Endothelial cell of umbilical vein (primary cell): Measurements from ENCODE around the gene TRPM5. TPM values are rescaled to one million over a fixed set of nuclear protein-coding genes. Genes with fewer than 3 reads are reported as not detected.

Source experiments
- BruUV-seq: library from RNA; stranded (reverse); fragments of 400-500 nt; replicated peaks from 2 replicates; lab custom pipeline; 2021; lab: Mats Ljungman, UMichigan
- CTCF ChIA-PET: fragments of 300-600, 350-600 bp; sonication (Branson Sonifier 250); formaldehyde crosslinking; loops from one replicate; lab custom pipeline; 2021; ENCODE audit warnings: antibody characterized with exemption, inconsistent platforms; lab: Charles Lee
- POLR2A ChIA-PET: fragments of 300-600, 350-600 bp; sonication (Branson Sonifier 250); formaldehyde crosslinking; loops from one replicate; lab custom pipeline; 2021; ENCODE audit warnings: antibody characterized with exemption, inconsistent platforms; lab: Charles Lee
- DNase-seq: peaks from one replicate; pipeline ENCODE4 v3.0.0-alpha.2; 2011; ENCODE audit warnings: low read depth, low spot score
- FAIRE-seq: peaks from 2 replicates; lab custom pipeline; 2011; peaks lifted over from hg19 to GRCh38; lab: Jason Lieb, UNC
- H2AFZ ChIP-seq: 2 replicates; pipeline ENCODE4 v1.6.0; 2012; ENCODE audit warnings: low read depth, low read length, control low read depth, inconsistent platforms
- H3K27ac ChIP-seq: 2 replicates; pipeline ENCODE4 v1.5.1; 2011; ENCODE audit warnings: low read depth, mild to moderate bottlenecking, control low read depth, low read length, moderate library complexity; ENCODE audit not compliant: insufficient read depth
- H3K27me3 ChIP-seq, 2 experiments: 2 replicates each; pipeline versions ENCODE4 v1.6.0 to v1.6.1; 2011; ENCODE audit warnings: low read length in 2 of 2, mixed read lengths in 1 of 2; ENCODE audit not compliant: control insufficient read depth in 2 of 2, insufficient read depth in 2 of 2
- H3K36me3 ChIP-seq, 2 experiments: 2 replicates in 1 of 2; 3 replicates in 1 of 2; pipeline ENCODE4 v1.5.1; 2011; ENCODE audit warnings: low read length in 2 of 2, mild to moderate bottlenecking in 1 of 2, moderate library complexity in 1 of 2; ENCODE audit not compliant: control insufficient read depth in 2 of 2, insufficient read depth in 2 of 2; ENCODE audit errors: extremely low read depth in 1 of 2
- H3K4me1 ChIP-seq: 3 replicates; pipeline ENCODE4 v1.5.1; 2011; ENCODE audit warnings: mild to moderate bottlenecking, low read length; ENCODE audit not compliant: control insufficient read depth, insufficient read depth; ENCODE audit errors: extremely low read depth
- H3K4me2 ChIP-seq: 2 replicates; pipeline ENCODE4 v1.6.1; 2011; ENCODE audit warnings: low read length, control low read depth, mixed read lengths; ENCODE audit not compliant: insufficient read depth
- H3K4me3 ChIP-seq, 3 experiments: fragments of 200-600 bp in 1 of 3; sonication (generic), shearing (Covaris generic) in 1 of 3; replicated peaks in 1 of 3; 2 replicates each; pipeline ENCODE4 v1.5.1; 2011 to 2016; ENCODE audit warnings: control low read depth in 3 of 3, low read length in 3 of 3, mild to moderate bottlenecking in 2 of 3, inconsistent platforms in 1 of 3, low read depth in 1 of 3, moderate library complexity in 1 of 3; ENCODE audit not compliant: insufficient read depth in 1 of 3
- H3K79me2 ChIP-seq: 2 replicates; pipeline ENCODE4 v1.6.0; 2012; ENCODE audit warnings: low read length, inconsistent platforms; ENCODE audit not compliant: control insufficient read depth, insufficient read depth
- H3K9ac ChIP-seq: replicated peaks from 2 replicates; pipeline ENCODE3; 2011; ENCODE audit warnings: low read length, control low read depth; ENCODE audit not compliant: insufficient read depth; ENCODE audit errors: extremely low read depth
- H3K9me1 ChIP-seq: replicated peaks from 3 replicates; pipeline ENCODE4 v1.6.0; 2011; ENCODE audit warnings: mild to moderate bottlenecking, low read length; ENCODE audit not compliant: control insufficient read depth, insufficient read depth; ENCODE audit errors: extremely low read depth
- H3K9me3 ChIP-seq: replicated peaks from 2 replicates; pipeline ENCODE4 v1.5.1; 2012; ENCODE audit warnings: low read length, inconsistent platforms; ENCODE audit not compliant: control insufficient read depth, insufficient read depth
- H4K20me1 ChIP-seq: replicated peaks from 2 replicates; pipeline ENCODE3; 2011; ENCODE audit warnings: mild to moderate bottlenecking, low read length; ENCODE audit not compliant: control insufficient read depth, insufficient read depth; ENCODE audit errors: extremely low read depth
- EZH2 ChIP-seq: IDR thresholded peaks from 2 replicates; pipeline ENCODE4 v1.6.1; 2012; ENCODE audit warnings: borderline replicate concordance, low read depth, mild to moderate bottlenecking, moderate library complexity, low read length, inconsistent platforms; ENCODE audit not compliant: severe bottlenecking
- FOS ChIP-seq: IDR thresholded peaks from 2 replicates; pipeline ENCODE4 v1.6.1; 2011; ENCODE audit warnings: mild to moderate bottlenecking, low read length, moderate library complexity, borderline replicate concordance; ENCODE audit not compliant: insufficient read depth
- GATA2 ChIP-seq: IDR thresholded peaks from 2 replicates; pipeline ENCODE4 v1.7.0; 2011; ENCODE audit warnings: low read depth, mild to moderate bottlenecking, moderate library complexity, mixed read lengths, low read length; ENCODE audit not compliant: insufficient read length, insufficient read depth
- JUN ChIP-seq: IDR thresholded peaks from 2 replicates; pipeline ENCODE4 v1.6.1; 2011; ENCODE audit warnings: borderline replicate concordance, low read depth; ENCODE audit not compliant: insufficient read length, insufficient read depth
- MYC ChIP-seq: IDR thresholded peaks from one replicate; pipeline ENCODE4 v1.6.1; 2011; ENCODE audit warnings: mild to moderate bottlenecking, low read depth, low read length
- POLR2A ChIP-seq: IDR thresholded peaks from 2 replicates; pipeline ENCODE4 v1.6.1; 2012; ENCODE audit warnings: low read depth, mild to moderate bottlenecking, control low read depth, low read length
- POLR2AphosphoS5 ChIP-seq: IDR thresholded peaks from 2 replicates; pipeline ENCODE4 v1.6.1; 2012; ENCODE audit warnings: low read depth, mild to moderate bottlenecking, control low read depth, low read length, moderate library complexity; ENCODE audit not compliant: insufficient read depth
- dilution Hi-C: fragments of 300-500 bp; cut with MboI; formaldehyde crosslinking; loops from one replicate; pipeline ENCODE4 v1.15.0; 2019; ENCODE audit warnings: low sequenced_read_pairs; ENCODE audit not compliant: extremely low pct_ligation_motif_present
- intact Hi-C: fragments of 100-400 bp; cut with micrococcal nuclease; formaldehyde crosslinking; loops from one replicate; pipeline ENCODE4 v1.10.0; 2022
- polyA plus RNA-seq, 4 experiments: library from polyadenylated mRNA; depleted of rRNA in 3 of 4; stranded (reverse) in 3 of 4; unstranded in 1 of 4; fragments of >200 nt; gene quantifications; 2 replicates each; pipeline versions ENCODE4 v1.2.1 to v1.2.3, GENCODE V29; 2011 to 2012; ENCODE audit warnings: missing spikeins in 1 of 4
- total RNA-seq: library from RNA; stranded (reverse); gene quantifications from 2 replicates; pipeline ENCODE4 v1.2.3, GENCODE V29; 2021
- TF ChIP-seq, protein P1 (sequence below): IDR thresholded peaks from 2 replicates; pipeline ENCODE4 v1.6.1; 2011; ENCODE audit not compliant: insufficient read depth, insufficient read length
- TF ChIP-seq, protein P2 (sequence below), 2 donors: IDR thresholded peaks; 1 replicate in 1 of 2; 2 replicates in 1 of 2; pipeline ENCODE4 v1.5.1; 2011; ENCODE audit warnings: low read length in 2 of 2, mild to moderate bottlenecking in 2 of 2, moderate library complexity in 2 of 2, control low read depth in 1 of 2, inconsistent platforms in 1 of 2, low read depth in 1 of 2; ENCODE audit not compliant: insufficient read depth in 1 of 2; ENCODE audit errors: extremely low read depth in 1 of 2

TRPM5 gene
- total and polyA plus RNA-seq, 2 donors (not counting 3 experiments of a cell fraction or from before 2014, with no cell fraction given): not detected

DNA sequence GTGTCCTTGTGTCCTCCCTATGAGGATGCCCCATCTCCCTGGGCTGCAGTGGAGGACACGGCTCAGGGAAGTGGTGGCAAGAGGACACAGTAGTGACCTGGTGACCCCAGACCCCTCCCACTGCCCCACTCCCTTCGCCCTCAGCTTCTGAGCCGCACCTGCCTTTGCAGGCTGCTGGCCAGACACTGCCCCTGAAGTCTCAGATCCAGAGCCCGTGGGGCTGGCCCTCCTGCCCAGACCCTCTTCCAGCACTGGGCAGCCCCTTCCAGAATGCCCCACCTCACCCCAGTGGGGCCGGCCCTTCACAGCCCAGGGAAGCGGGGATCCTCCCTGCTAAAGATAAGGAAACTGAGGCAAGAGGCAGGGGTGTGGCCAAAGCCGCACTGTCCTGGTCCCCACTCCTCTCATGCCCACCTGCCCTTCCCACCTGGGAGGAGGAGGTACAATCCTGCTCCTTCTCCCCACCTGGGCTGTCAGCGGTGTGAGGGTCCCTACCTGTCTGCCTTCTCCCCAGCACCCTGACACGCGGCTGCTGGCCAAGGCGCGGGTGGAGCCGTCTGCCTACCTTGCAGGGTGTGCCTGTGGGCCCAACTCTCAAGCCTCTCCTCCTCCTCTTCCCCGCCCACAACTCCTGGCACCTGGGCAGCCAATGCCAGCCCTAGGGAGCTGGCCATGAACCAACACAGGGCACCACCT is 17.3 kb downstream of the TRPM5 start:
- FAIRE-seq: no peak
- no peaks in the 10 kb centered on the region for H4K20me1 ChIP-seq
- TF ChIP-seq GATA2: no peak
- TF ChIP-seq, protein P1, sequence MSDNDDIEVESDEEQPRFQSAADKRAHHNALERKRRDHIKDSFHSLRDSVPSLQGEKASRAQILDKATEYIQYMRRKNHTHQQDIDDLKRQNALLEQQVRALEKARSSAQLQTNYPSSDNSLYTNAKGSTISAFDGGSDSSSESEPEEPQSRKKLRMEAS: no peak
- TF ChIP-seq EZH2: no peak
- TF ChIP-seq JUN: no peak
- no peak for TF ChIP-seq FOS
- TF ChIP-seq, protein P2, sequence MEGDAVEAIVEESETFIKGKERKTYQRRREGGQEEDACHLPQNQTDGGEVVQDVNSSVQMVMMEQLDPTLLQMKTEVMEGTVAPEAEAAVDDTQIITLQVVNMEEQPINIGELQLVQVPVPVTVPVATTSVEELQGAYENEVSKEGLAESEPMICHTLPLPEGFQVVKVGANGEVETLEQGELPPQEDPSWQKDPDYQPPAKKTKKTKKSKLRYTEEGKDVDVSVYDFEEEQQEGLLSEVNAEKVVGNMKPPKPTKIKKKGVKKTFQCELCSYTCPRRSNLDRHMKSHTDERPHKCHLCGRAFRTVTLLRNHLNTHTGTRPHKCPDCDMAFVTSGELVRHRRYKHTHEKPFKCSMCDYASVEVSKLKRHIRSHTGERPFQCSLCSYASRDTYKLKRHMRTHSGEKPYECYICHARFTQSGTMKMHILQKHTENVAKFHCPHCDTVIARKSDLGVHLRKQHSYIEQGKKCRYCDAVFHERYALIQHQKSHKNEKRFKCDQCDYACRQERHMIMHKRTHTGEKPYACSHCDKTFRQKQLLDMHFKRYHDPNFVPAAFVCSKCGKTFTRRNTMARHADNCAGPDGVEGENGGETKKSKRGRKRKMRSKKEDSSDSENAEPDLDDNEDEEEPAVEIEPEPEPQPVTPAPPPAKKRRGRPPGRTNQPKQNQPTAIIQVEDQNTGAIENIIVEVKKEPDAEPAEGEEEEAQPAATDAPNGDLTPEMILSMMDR (IDR thresholded peaks at IDR 0.05; ENCODE audit: extremely low read depth in 1 of 2, insufficient read depth in 1 of 2, low read depth in 1 of 2, low read length in 2 of 2): no peak
- TF ChIP-seq POLR2A: no peak
- no peak for TF ChIP-seq MYC
- no peak for TF ChIP-seq POLR2AphosphoS5
- H3K27ac ChIP-seq: no peak overlapping the region
- dilution Hi-C loops: no loop called here
- no peak overlapping the region for H2AFZ ChIP-seq
- ChIA-PET CTCF (interaction anchor here (0.8 to 10.1 kb wide), 10 partner anchors 15 to 594 kb away, joined by 3 to 829 read pairs (median 4); partner anchors contain the start of genes C11orf21 and TSPAN32), POLR2A (no interaction called here)
- no peaks in the 10 kb centered on the region for H3K27me3 ChIP-seq
- no TSS peak for BruUV-seq
- no peaks in the 10 kb centered on the region for H3K36me3 ChIP-seq
- intact Hi-C loops: no loop called here
- no peak overlapping the region for H3K4me2 ChIP-seq
- H3K4me1 ChIP-seq: no peaks in the 10 kb centered on the region
- no peak overlapping the region for H3K4me3 ChIP-seq
- no peaks in the 10 kb centered on the region for H3K79me2 ChIP-seq
- H3K9me3 ChIP-seq: no peaks in the 10 kb centered on the region
- H3K9ac ChIP-seq: no peak overlapping the region
- H3K9me1 ChIP-seq: no peaks in the 10 kb centered on the region
- DNase-seq: no peak
